Measurements from ENCODE around the gene ANKRD24. TPM values are rescaled to one million over a fixed set of nuclear protein-coding genes. Genes with fewer than 3 reads are reported as not detected.

ANKRD24 gene
- total RNA-seq, 4 donors from 2014 or later: 0.88 to 1.2 (median 1.0) TPM

DNA sequence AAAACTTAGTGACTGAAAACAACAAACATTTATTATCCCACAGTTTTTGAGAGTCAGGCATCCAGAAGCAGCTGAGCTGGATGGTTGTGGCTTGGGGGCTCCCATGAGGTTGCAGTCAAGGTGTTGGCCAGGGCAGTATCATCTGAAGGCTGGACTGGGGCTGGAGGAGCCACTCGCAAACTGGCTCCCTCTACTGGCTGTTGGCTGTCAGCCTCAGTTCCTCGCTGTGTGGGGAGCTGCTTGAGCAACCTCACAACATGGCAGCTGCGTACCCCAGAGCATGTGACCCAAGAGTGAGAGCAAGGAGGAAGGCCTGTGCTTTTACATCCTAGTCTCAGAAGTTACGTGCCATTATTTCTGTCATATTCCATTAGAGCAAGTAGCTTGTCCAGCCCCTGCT is 74.1 kb downstream of the ANKRD24 start:
- ATAC-seq (ENCODE audit: low FRiP score) (no peak), DNase-seq (ENCODE audit: low spot score) (no peak)

DNA sequence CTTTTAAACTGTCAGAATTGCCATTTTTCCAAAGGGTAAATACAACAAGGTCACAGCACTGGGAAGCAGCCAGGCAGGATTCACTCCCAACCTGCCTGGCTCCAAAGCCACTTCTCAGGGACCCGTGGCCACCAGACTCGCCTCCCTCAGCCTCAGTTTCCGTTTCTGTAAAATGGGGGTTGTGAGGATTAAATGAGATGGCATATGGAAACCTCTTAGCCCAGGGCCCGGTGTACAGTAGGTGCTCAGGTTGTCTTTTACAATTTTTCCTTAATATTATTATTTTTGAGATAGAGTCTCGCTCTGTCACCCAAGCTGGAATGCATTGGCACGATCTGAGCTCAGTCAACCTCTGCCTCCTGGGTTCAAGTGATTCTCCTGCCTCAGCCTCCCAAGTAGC is 74.5 kb downstream of the ANKRD24 start:
- ATAC-seq (ENCODE audit: low FRiP score): no peak
- TF ChIP-seq CTCF (IDR thresholded peaks at IDR 0.05): no peak
- DNase-seq (ENCODE audit: low spot score): no peak

More for the DNA sequence above, 74.1 kb downstream of the ANKRD24 start:
- TF ChIP-seq CTCF (IDR thresholded peaks at IDR 0.05): no peak

DNA sequence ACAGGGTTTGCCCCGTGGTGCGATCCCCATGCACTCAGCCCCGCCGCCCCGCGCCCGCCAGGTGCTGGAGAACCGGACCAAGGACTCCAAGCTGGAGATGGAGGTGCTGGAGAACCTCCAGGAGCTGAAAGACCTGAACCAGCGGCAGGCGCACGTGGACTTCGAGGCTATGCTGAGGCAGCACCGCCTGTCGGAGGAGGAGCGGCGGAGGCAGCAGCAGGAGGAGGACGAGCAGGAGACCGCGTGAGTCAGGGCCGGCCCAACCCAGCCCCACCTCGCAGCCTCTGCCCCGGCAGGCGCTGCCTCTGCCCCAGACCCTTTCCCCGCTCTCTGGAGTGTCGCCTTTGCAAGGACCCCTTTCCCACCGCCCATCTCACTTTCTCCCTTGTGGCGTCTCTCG is 75.7 kb downstream of the ANKRD24 start:
- no peak for ATAC-seq (ENCODE audit: low FRiP score)
- DNase-seq (ENCODE audit: low spot score): no peak
- TF ChIP-seq CTCF (IDR thresholded peaks at IDR 0.05): no peak

DNA sequence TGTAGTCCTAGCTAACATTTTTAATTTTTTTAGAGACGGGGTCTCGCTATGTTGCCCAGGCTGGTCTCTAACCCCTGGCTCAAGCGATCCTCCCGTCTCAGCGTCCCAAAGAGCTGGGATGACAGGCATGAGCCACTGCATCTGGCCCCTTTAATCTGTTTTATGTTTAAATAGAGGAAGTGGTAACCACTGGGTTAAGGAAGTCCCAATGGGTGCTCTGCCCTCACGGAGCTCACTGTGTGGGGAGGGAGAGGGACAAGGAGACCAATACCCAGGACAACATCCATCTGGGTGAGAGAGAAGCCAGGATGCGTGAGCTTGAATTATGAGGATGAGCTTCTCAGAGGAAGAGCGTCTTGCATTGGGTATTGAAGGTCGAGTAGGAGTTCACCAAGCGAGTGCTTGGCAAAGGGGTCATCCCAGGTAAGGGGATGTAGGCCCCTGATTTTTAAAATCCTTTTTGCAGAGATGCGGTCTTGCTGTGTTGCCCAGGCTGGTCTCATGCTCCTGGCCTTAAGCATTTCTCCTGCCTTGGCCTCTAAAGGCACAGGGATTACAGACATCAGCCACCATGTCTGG is 78.2 kb downstream of the ANKRD24 start:
- ATAC-seq (ENCODE audit: low FRiP score) (no peak), DNase-seq (ENCODE audit: low spot score) (no peak)
- no peak for TF ChIP-seq CTCF (IDR thresholded peaks at IDR 0.05)

DNA sequence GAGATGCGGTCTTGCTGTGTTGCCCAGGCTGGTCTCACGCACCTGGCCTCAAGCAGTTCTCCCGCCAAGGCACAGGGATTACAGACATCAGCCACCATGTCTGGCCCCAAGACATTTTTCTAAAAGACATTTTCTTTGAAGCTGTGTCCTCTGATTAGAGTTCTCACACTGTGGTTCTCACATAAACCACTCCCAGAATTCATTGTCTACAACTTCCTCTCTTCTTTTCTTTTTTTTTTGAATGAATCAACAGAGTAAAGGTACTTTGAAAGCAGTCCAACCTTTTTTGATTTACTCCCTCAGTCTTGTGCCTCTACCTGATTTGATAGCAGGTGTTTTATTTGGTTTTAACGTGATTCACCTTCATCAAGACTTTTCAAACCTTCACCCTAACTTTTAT is 82.3 kb downstream of the ANKRD24 start:
- no peak for TF ChIP-seq CTCF (IDR thresholded peaks at IDR 0.05)
- DNase-seq (ENCODE audit: low spot score) (no peak), ATAC-seq (ENCODE audit: low FRiP score) (no peak)

DNA sequence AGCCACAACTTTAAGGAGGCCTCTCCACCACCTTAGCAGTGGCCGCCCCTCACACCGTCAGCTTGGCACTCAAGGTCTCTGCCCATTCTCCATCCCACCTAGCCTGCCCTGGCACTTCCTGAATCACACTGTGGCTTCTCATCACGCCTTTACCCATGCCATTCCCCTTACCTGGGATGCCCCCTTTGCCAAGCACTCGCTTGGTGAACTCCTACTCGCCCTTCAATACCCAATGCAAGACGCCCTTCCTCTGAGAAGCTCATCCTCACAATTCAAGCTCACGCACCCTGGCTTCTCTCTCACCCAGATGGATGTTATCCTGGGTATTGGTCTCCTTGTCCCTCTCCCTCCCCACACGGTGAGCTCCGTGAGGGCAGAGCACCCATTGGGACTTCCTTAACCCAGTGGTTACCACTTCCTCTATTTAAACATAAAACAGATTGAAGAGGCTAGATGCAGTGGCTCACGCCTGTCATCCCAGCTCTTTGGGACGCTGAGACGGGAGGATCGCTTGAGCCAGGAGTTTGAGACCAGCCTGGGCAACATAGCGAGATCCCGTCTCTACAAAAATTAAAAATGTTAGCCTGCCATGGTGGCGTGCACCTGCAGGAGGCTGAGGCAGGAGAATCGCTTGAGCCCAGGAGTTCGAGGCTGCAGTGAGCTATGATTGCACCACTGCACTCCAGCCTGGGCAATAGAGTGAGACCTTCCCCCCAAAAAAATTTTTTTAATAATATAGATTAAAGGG is 83.9 kb downstream of the ANKRD24 start:
- ATAC-seq (ENCODE audit: low FRiP score) (no peak), DNase-seq (ENCODE audit: low spot score) (no peak)

More for the DNA sequence above, 83.9 kb downstream of the ANKRD24 start:
- no peak for TF ChIP-seq CTCF (IDR thresholded peaks at IDR 0.05)
